ENCODE measurements around the gene MCAT. TPM values are rescaled to one million over a fixed set of nuclear protein-coding genes. Genes with fewer than 3 reads are reported as not detected.
A peak's percentile ranks its signal among the peaks of the same experiment; 100 is the strongest.

Gene MCAT
- total RNA-seq, 2 experiments from 2014 or later, result 9.5 to 10.4 TPM

GRCh38 chr22:43127166-43127908 is 15.9 kb downstream of the MCAT start:
- peaks cover 6% of the 10 kb centered on the region for H3K4me1 Mint-ChIP-seq
- no peaks in the 10 kb centered on the region for H3K9me3 Mint-ChIP-seq
- H3K27me3 Mint-ChIP-seq, result no peaks in the 10 kb centered on the region
- H3K4me3 Mint-ChIP-seq, result no peak overlapping the region
- CTCF ChIA-PET, result interaction anchor here (0.5 to 1.6 kb wide), 3 partner anchors 10 to 379 kb away, joined by 3 to 4 read pairs (median 3); no protein-coding TSS in a partner anchor
- POLR2A ChIA-PET, result no interaction called here
- no peak for DNase-seq
- H3K36me3 Mint-ChIP-seq (ENCODE audit: low read depth), result peaks cover 2% of the 10 kb centered on the region
- no peak overlapping the region for H3K27ac Mint-ChIP-seq

- Mint-ChIP-seq H3K4me3 (no peak overlapping the region), H3K27ac (peak overlapping the region; percentile 68), H3K36me3 (ENCODE audit: low read depth) (no peaks in the 10 kb centered on the region), H3K9me3 (no peaks in the 10 kb centered on the region), H3K4me1 (peaks cover 6% of the 10 kb centered on the region), H3K27me3 (no peaks in the 10 kb centered on the region)
- ChIA-PET CTCF (interaction anchor here (0.7 to 1.6 kb wide), 2 partner anchors 11 to 1186 kb away, joined by 3 to 4 read pairs; no protein-coding TSS in a partner anchor), POLR2A (no interaction called here)
- no peak for DNase-seq
These were observed 16.6 kb downstream of the MCAT start for GRCh38 chr22:43126501-43127165.

GRCh38 chr22:43118953-43119458 is 24.2 kb downstream of the MCAT start:
- Mint-ChIP-seq H3K4me3 (no peak overlapping the region), H3K9me3 (no peaks in the 10 kb centered on the region), H3K27ac (no peak overlapping the region), H3K36me3 (ENCODE audit: low read depth) (no peaks in the 10 kb centered on the region), H3K27me3 (no peaks in the 10 kb centered on the region), H3K4me1 (peaks cover 6% of the 10 kb centered on the region)
- POLR2A ChIA-PET, result no interaction called here
- CTCF ChIA-PET, result no interaction called here
- DNase-seq, result no peak

GRCh38 chr22:43118024-43118849 is 25.0 kb downstream of the MCAT start:
- Mint-ChIP-seq H3K27ac (no peak overlapping the region), H3K36me3 (ENCODE audit: low read depth) (no peaks in the 10 kb centered on the region), H3K4me3 (no peak overlapping the region), H3K27me3 (peaks cover 4% of the 10 kb centered on the region), H3K4me1 (peaks cover 6% of the 10 kb centered on the region), H3K9me3 (no peaks in the 10 kb centered on the region)
- DNase-seq, result no peak
- ChIA-PET POLR2A (no interaction called here), CTCF (no interaction called here)

- ChIA-PET POLR2A (no interaction called here), CTCF (interaction anchor here (0.6 kb wide), 1 partner anchor 1092 kb away, joined by 3 read pairs; no protein-coding TSS in a partner anchor)
- Mint-ChIP-seq H3K4me1 (peaks cover 6% of the 10 kb centered on the region), H3K27ac (no peak overlapping the region), H3K9me3 (no peaks in the 10 kb centered on the region), H3K4me3 (no peak overlapping the region), H3K36me3 (ENCODE audit: low read depth) (no peaks in the 10 kb centered on the region), H3K27me3 (peaks cover 6% of the 10 kb centered on the region)
- no peak for DNase-seq
These were observed 26.3 kb downstream of the MCAT start for GRCh38 chr22:43116932-43117331.

- POLR2A ChIA-PET, result no interaction called here
- no peak overlapping the region for H3K4me3 Mint-ChIP-seq
- no peaks in the 10 kb centered on the region for H3K9me3 Mint-ChIP-seq
- H3K36me3 Mint-ChIP-seq (ENCODE audit: low read depth), result no peaks in the 10 kb centered on the region
- H3K4me1 Mint-ChIP-seq, result peaks cover 15% of the 10 kb centered on the region
- no peak overlapping the region for H3K27ac Mint-ChIP-seq
- CTCF ChIA-PET, result no interaction called here
- peaks cover 15% of the 10 kb centered on the region for H3K27me3 Mint-ChIP-seq
- no peak for DNase-seq
These were observed 28.2 kb downstream of the MCAT start for GRCh38 chr22:43114958-43115357.

GRCh38 chr22:43113526-43114251 is 29.5 kb downstream of the MCAT start:
- Mint-ChIP-seq H3K9me3 (no peaks in the 10 kb centered on the region), H3K4me3 (no peak overlapping the region), H3K36me3 (ENCODE audit: low read depth) (no peaks in the 10 kb centered on the region), H3K4me1 (peaks cover 9% of the 10 kb centered on the region), H3K27me3 (peaks cover 24% of the 10 kb centered on the region), H3K27ac (no peak overlapping the region)
- ChIA-PET POLR2A (no interaction called here), CTCF (no interaction called here)
- no peak for DNase-seq

GRCh38 chr22:43110927-43111623 is 32.1 kb downstream of the MCAT start:
- DNase-seq, result peak; percentile 45
- POLR2A ChIA-PET, result no interaction called here
- CTCF ChIA-PET, result interaction anchor here (0.9 kb wide), 1 partner anchor 21 kb away, joined by 3 read pairs; no protein-coding TSS in a partner anchor
- Mint-ChIP-seq H3K4me3 (peak overlapping the region; percentile 64), H3K36me3 (ENCODE audit: low read depth) (no peaks in the 10 kb centered on the region), H3K4me1 (peaks cover 9% of the 10 kb centered on the region), H3K9me3 (no peaks in the 10 kb centered on the region), H3K27me3 (peaks cover 25% of the 10 kb centered on the region), H3K27ac (peak overlapping the region; percentile 68)

- peak; percentile 56 for DNase-seq
- no peaks in the 10 kb centered on the region for H3K36me3 Mint-ChIP-seq (ENCODE audit: low read depth)
- peak within 1 kb of the TSS; percentile 68 for H3K4me3 Mint-ChIP-seq
- peaks cover 9% of the 10 kb centered on the region for H3K4me1 Mint-ChIP-seq
- H3K27ac Mint-ChIP-seq, result peak within 1 kb of the TSS; percentile 68
- peaks cover 25% of the 10 kb centered on the region for H3K27me3 Mint-ChIP-seq
- ChIA-PET POLR2A (no interaction called here), CTCF (interaction anchor here (0.7 to 0.9 kb wide), 2 partner anchors 9 to 20 kb away, joined by 3 read pairs; no protein-coding TSS in a partner anchor)
- H3K9me3 Mint-ChIP-seq, result no peaks in the 10 kb centered on the region
These were observed 32.7 kb downstream of the MCAT start, which contains the start of gene BIK for GRCh38 chr22:43110444-43110926. Gene BIK, plus strand, starts transcription at chr22:43110750. Its CDS starts 13,273 bp downstream, at chr22:43124023.

- H3K4me3 Mint-ChIP-seq, result peak overlapping the region; percentile 68
- peaks cover 25% of the 10 kb centered on the region for H3K27me3 Mint-ChIP-seq
- no peaks in the 10 kb centered on the region for H3K9me3 Mint-ChIP-seq
- no peaks in the 10 kb centered on the region for H3K36me3 Mint-ChIP-seq (ENCODE audit: low read depth)
- H3K27ac Mint-ChIP-seq, result no peak overlapping the region
- DNase-seq, result no peak
- CTCF ChIA-PET, result interaction anchor here (0.7 to 0.9 kb wide), 2 partner anchors 8 to 20 kb away, joined by 3 read pairs; no protein-coding TSS in a partner anchor
- H3K4me1 Mint-ChIP-seq, result peaks cover 9% of the 10 kb centered on the region
- POLR2A ChIA-PET, result no interaction called here
These were observed 33.2 kb downstream of the MCAT start for GRCh38 chr22:43109921-43110443.

- ChIA-PET CTCF (interaction anchor here (1.1 kb wide), 1 partner anchor 14 kb away, joined by 3 read pairs; no protein-coding TSS in a partner anchor), POLR2A (no interaction called here)
- no peak for DNase-seq
- Mint-ChIP-seq H3K27me3 (peaks cover 25% of the 10 kb centered on the region), H3K4me1 (peaks cover 9% of the 10 kb centered on the region), H3K27ac (no peak overlapping the region), H3K4me3 (peak overlapping the region; percentile 33), H3K36me3 (ENCODE audit: low read depth) (no peaks in the 10 kb centered on the region), H3K9me3 (no peaks in the 10 kb centered on the region)
These were observed 33.7 kb downstream of the MCAT start for GRCh38 chr22:43109511-43109910.
